H9 (cell line): ENCODE measurements around the gene TXNRD1. TPM values are rescaled to one million over a fixed set of nuclear protein-coding genes. Genes with fewer than 3 reads are reported as not detected.

ENCODE experiments used
- DNase-seq: peaks from one replicate; pipeline ENCODE4 v3.0.0-alpha.2; 2017
- H2AFZ ChIP-seq: one replicate; pipeline ENCODE4 v1.6.1; 2013; ENCODE audit warnings: mild to moderate bottlenecking, low read length, control low read depth, moderate library complexity
- H2AK5ac ChIP-seq: 2 replicates; pipeline ENCODE4 v1.6.1; 2013; ENCODE audit warnings: low read length, control low read depth, mixed read lengths; ENCODE audit not compliant: insufficient read length
- H2BK120ac ChIP-seq: one replicate; pipeline ENCODE4 v1.6.1; 2013; ENCODE audit warnings: low read depth, mild to moderate bottlenecking, low read length, control low read depth, inconsistent platforms; ENCODE audit not compliant: poor library complexity, severe bottlenecking
- H2BK12ac ChIP-seq: 2 replicates; pipeline ENCODE4 v1.6.1; 2013; ENCODE audit warnings: low read length, control low read depth, mixed read lengths, low read depth; ENCODE audit not compliant: insufficient read length
- H2BK15ac ChIP-seq: 2 replicates; pipeline ENCODE4 v1.6.1; 2013; ENCODE audit warnings: low read depth, low read length, control low read depth
- H2BK20ac ChIP-seq: one replicate; pipeline ENCODE4 v1.6.1; 2013; ENCODE audit warnings: low read depth, mild to moderate bottlenecking, low read length, control low read depth, inconsistent platforms; ENCODE audit not compliant: poor library complexity, severe bottlenecking
- H2BK5ac ChIP-seq: 2 replicates; pipeline ENCODE4 v1.6.1; 2013; ENCODE audit warnings: low read length, control low read depth, mixed read lengths; ENCODE audit not compliant: insufficient read length
- H3K14ac ChIP-seq: 2 replicates; pipeline ENCODE4 v1.6.1; 2013; ENCODE audit warnings: low read length, control low read depth; ENCODE audit not compliant: insufficient read depth
- H3K18ac ChIP-seq: 2 replicates; pipeline ENCODE4 v1.6.1; 2013; ENCODE audit warnings: low read depth, mild to moderate bottlenecking, mixed read lengths, low read length, control low read depth; ENCODE audit not compliant: insufficient read length
- H3K23ac ChIP-seq: 2 replicates; pipeline ENCODE4 v1.6.1; 2013; ENCODE audit warnings: low read length, control low read depth, mixed read lengths, low read depth; ENCODE audit not compliant: insufficient read length
- H3K23me2 ChIP-seq: 2 replicates; pipeline ENCODE4 v1.6.1; 2013; ENCODE audit warnings: low read depth, mild to moderate bottlenecking, mixed read lengths, low read length, control low read depth; ENCODE audit not compliant: insufficient read length, poor library complexity, severe bottlenecking
- H3K27ac ChIP-seq: 2 replicates; pipeline ENCODE4 v1.5.1; 2013; ENCODE audit warnings: low read length, control low read depth, mixed read lengths, low read depth; ENCODE audit not compliant: insufficient read length
- H3K27me3 ChIP-seq: 2 replicates; pipeline ENCODE4 v1.6.1; 2013; ENCODE audit warnings: low read length, control low read depth, inconsistent platforms; ENCODE audit not compliant: insufficient read depth
- H3K4ac ChIP-seq: 2 replicates; pipeline ENCODE4 v1.6.1; 2013; ENCODE audit warnings: low read depth, mild to moderate bottlenecking, control low read depth, inconsistent platforms, low read length, moderate library complexity
- H3K4me1 ChIP-seq: 2 replicates; pipeline ENCODE4 v1.6.1; 2013; ENCODE audit warnings: low read length, control low read depth, inconsistent platforms; ENCODE audit not compliant: insufficient read depth
- H3K4me2 ChIP-seq: 2 replicates; pipeline ENCODE4 v1.6.1; 2013; ENCODE audit warnings: low read length, control low read depth, mixed read lengths; ENCODE audit not compliant: insufficient read length, insufficient read depth
- H3K56ac ChIP-seq: 2 replicates; pipeline ENCODE4 v1.6.1; 2013; ENCODE audit warnings: low read depth, mild to moderate bottlenecking, mixed read lengths, low read length, control low read depth; ENCODE audit not compliant: insufficient read length
- H3K79me1 ChIP-seq: 2 replicates; pipeline ENCODE4 v1.6.1; 2013; ENCODE audit warnings: low read depth, mild to moderate bottlenecking, moderate library complexity, low read length, control low read depth, inconsistent platforms; ENCODE audit not compliant: insufficient read depth, poor library complexity, severe bottlenecking
- H3K79me2 ChIP-seq: 2 replicates; pipeline ENCODE4 v1.6.1; 2013; ENCODE audit warnings: low read length, control low read depth, inconsistent platforms; ENCODE audit not compliant: insufficient read depth
- H3K9ac ChIP-seq: 2 replicates; pipeline ENCODE4 v1.6.1; 2013; ENCODE audit warnings: low read length, control low read depth, mixed read lengths; ENCODE audit not compliant: insufficient read length; ENCODE audit errors: extremely low read depth
- H3K9me3 ChIP-seq: one replicate; pipeline ENCODE4 v1.6.1; 2013; ENCODE audit warnings: low read depth, low read length, inconsistent platforms; ENCODE audit not compliant: control insufficient read depth
- H3T11ph ChIP-seq: one replicate; pipeline ENCODE4 v1.6.1; 2013; ENCODE audit warnings: mild to moderate bottlenecking, low read length, control low read depth, inconsistent platforms
- H4K20me1 ChIP-seq: one replicate; pipeline ENCODE4 v1.6.1; 2013; ENCODE audit not compliant: control insufficient read depth, insufficient read length, insufficient read depth
- H4K5ac ChIP-seq: 2 replicates; pipeline ENCODE4 v1.6.1; 2013; ENCODE audit warnings: low read depth, mild to moderate bottlenecking, mixed read lengths, low read length, control low read depth; ENCODE audit not compliant: insufficient read length
- H4K8ac ChIP-seq: replicated peaks from 2 replicates; pipeline ENCODE4 v1.6.1; 2013; ENCODE audit warnings: low read length, control low read depth, mixed read lengths, low read depth; ENCODE audit not compliant: insufficient read length
- H4K91ac ChIP-seq: 2 replicates; pipeline ENCODE4 v1.6.1; 2013; ENCODE audit warnings: low read depth, mild to moderate bottlenecking, moderate library complexity, mixed read lengths, low read length, control low read depth; ENCODE audit not compliant: insufficient read length
- H3K27ac Mint-ChIP-seq, 3 experiments: 2 replicates in 2 of 3; 3 replicates in 1 of 3; pipeline ENCODE4 v1.8.0; 2020 to 2021; ENCODE audit warnings: mixed read lengths in 3 of 3, mild to moderate bottlenecking in 1 of 3, moderate library complexity in 1 of 3
- H3K27me3 Mint-ChIP-seq: 2 replicates; pipeline ENCODE4 v1.8.0; 2021; ENCODE audit warnings: low read depth, mild to moderate bottlenecking, moderate library complexity, mixed read lengths
- H3K36me3 Mint-ChIP-seq, 3 experiments: 2 replicates in 2 of 3; 3 replicates in 1 of 3; pipeline ENCODE4 v1.8.0; 2020 to 2021; ENCODE audit warnings: low read depth in 3 of 3, mixed read lengths in 3 of 3; ENCODE audit not compliant: insufficient read depth in 1 of 3
- H3K4me1 Mint-ChIP-seq, 2 experiments: 2 replicates each; pipeline ENCODE4 v1.8.0; 2020; ENCODE audit warnings: mixed read lengths in 2 of 2
- H3K4me3 Mint-ChIP-seq, 2 experiments: 2 replicates in 1 of 2; 3 replicates in 1 of 2; pipeline ENCODE4 v1.8.0; 2020 to 2021; ENCODE audit warnings: mild to moderate bottlenecking in 2 of 2, mixed read lengths in 2 of 2, moderate library complexity in 1 of 2
- H3K9me3 Mint-ChIP-seq, 2 experiments: 2 replicates in 1 of 2; 3 replicates in 1 of 2; pipeline ENCODE4 v1.8.0; 2020; ENCODE audit warnings: mild to moderate bottlenecking in 2 of 2, mixed read lengths in 2 of 2, moderate library complexity in 1 of 2
- WGBS: extraction: QIAGEN DNeasy Blood & Tissue Kit; methylation state at CpG from one replicate; pipeline ENCODE4 v1.1.7; 2013; ENCODE audit warnings: missing lambda C conversion rate, low lambda C conversion rate, mixed read lengths; ENCODE audit not compliant: insufficient read length; ENCODE audit errors: extremely low coverage; 5-methylcytosine and 5-hydroxymethylcytosine counted together
- total RNA-seq: library from RNA; stranded (reverse); gene quantifications from 2 replicates; pipeline ENCODE4 v1.2.1, GENCODE V29; 2021
- TF ChIP-seq, protein P1 (sequence below): fragments of 200-600 bp; sonication (generic); conservative IDR thresholded peaks from 3 replicates; pipeline ENCODE4 v1.8.0; 2021; ENCODE audit warnings: antibody characterized with exemption, mild to moderate bottlenecking

The TXNRD1 gene
- total RNA-seq, 1 experiment from 2014 or later, result 100 TPM

DNA sequence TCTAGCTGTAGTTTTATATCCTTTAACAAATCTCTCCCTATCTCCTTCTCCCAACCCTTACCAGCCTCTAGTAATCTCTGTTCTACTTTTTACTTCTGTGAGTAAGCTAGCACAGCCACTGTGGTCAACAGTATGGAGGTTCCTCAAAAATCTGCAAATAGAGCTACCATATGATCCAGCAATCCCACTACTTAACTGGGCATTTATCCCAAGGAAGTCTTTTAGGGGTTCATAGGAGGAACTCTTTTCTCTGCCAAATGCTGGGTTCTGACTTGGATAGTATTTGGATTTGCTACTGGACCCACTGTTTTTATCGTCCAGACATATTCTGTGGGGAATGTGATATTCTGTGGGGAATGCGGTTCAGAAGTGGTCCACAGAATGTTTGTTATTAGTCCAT, 129.1 kb downstream of the TXNRD1 start:
- no peak overlapping the region for H2BK12ac ChIP-seq
- TF ChIP-seq, protein P1, sequence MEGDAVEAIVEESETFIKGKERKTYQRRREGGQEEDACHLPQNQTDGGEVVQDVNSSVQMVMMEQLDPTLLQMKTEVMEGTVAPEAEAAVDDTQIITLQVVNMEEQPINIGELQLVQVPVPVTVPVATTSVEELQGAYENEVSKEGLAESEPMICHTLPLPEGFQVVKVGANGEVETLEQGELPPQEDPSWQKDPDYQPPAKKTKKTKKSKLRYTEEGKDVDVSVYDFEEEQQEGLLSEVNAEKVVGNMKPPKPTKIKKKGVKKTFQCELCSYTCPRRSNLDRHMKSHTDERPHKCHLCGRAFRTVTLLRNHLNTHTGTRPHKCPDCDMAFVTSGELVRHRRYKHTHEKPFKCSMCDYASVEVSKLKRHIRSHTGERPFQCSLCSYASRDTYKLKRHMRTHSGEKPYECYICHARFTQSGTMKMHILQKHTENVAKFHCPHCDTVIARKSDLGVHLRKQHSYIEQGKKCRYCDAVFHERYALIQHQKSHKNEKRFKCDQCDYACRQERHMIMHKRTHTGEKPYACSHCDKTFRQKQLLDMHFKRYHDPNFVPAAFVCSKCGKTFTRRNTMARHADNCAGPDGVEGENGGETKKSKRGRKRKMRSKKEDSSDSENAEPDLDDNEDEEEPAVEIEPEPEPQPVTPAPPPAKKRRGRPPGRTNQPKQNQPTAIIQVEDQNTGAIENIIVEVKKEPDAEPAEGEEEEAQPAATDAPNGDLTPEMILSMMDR, result no peak
- no peaks in the 10 kb centered on the region for H3K79me2 ChIP-seq
- no peak overlapping the region for H3T11ph ChIP-seq
- no peak overlapping the region for H2BK5ac ChIP-seq
- H3K23me2 ChIP-seq, result no peaks in the 10 kb centered on the region
- no peak overlapping the region for H3K4me2 ChIP-seq
- no CpG with 5 or more reads among the region's 2 CpGs for WGBS
- Mint-ChIP-seq H3K9me3 (no peaks in the 10 kb centered on the region), H3K4me3 (no peak overlapping the region), H3K36me3 (peaks cover 31 to 68% (median 64%) of the 10 kb centered on the region in 3 experiments; a peak in 6 of 7 replicates), H3K27ac (no peak overlapping the region; a peak in 1 of 7 replicates), H3K4me1 (peaks cover 5 to 6% of the 10 kb centered on the region in 2 experiments; a peak in 3 of 4 replicates), H3K27me3 (no peaks in the 10 kb centered on the region)
- no peak overlapping the region for H3K56ac ChIP-seq
- no peak overlapping the region for H2BK120ac ChIP-seq
- no peak overlapping the region for H3K27ac ChIP-seq
- no peaks in the 10 kb centered on the region for H3K27me3 ChIP-seq
- H2AK5ac ChIP-seq, result no peak overlapping the region
- H3K4me1 ChIP-seq, result no peaks in the 10 kb centered on the region
- H2AFZ ChIP-seq, result no peak overlapping the region
- no peaks in the 10 kb centered on the region for H3K9me3 ChIP-seq
- no peak overlapping the region for H3K23ac ChIP-seq
- H2BK20ac ChIP-seq, result no peak overlapping the region
- no peak overlapping the region for H2BK15ac ChIP-seq
- H4K91ac ChIP-seq, result no peak overlapping the region
- H3K4ac ChIP-seq, result no peak overlapping the region
- no peaks in the 10 kb centered on the region for H4K20me1 ChIP-seq
- no peak overlapping the region for H3K18ac ChIP-seq
- no peak overlapping the region for H3K9ac ChIP-seq
- peak; percentile 3 for DNase-seq
- no peak overlapping the region for H3K14ac ChIP-seq
- no peak overlapping the region for H4K8ac ChIP-seq
- no peaks in the 10 kb centered on the region for H3K79me1 ChIP-seq
- no peak overlapping the region for H4K5ac ChIP-seq
